GM21737 (cell line): ENCODE results near the gene CCDC81.

ENCODE experiments used
- ATAC-seq: cut with Tn5 transposase; IDR thresholded peaks from one replicate; pipeline ENCODE4 v1.9.1; 2021; ENCODE audit warnings: mild to moderate bottlenecking, moderate library complexity; ENCODE audit not compliant: unreplicated experiment

CCDC81 gene

GRCh38 chr11:86461892-86462291 lies 87.2 kb downstream of the CCDC81 start:
- ATAC-seq, result no peak

- ATAC-seq, result no peak
Observed at GRCh38 chr11:86463120-86463519, 88.4 kb downstream of the CCDC81 start.

GRCh38 chr11:86463955-86464354 lies 89.3 kb downstream of the CCDC81 start:
- no peak for ATAC-seq

DNA sequence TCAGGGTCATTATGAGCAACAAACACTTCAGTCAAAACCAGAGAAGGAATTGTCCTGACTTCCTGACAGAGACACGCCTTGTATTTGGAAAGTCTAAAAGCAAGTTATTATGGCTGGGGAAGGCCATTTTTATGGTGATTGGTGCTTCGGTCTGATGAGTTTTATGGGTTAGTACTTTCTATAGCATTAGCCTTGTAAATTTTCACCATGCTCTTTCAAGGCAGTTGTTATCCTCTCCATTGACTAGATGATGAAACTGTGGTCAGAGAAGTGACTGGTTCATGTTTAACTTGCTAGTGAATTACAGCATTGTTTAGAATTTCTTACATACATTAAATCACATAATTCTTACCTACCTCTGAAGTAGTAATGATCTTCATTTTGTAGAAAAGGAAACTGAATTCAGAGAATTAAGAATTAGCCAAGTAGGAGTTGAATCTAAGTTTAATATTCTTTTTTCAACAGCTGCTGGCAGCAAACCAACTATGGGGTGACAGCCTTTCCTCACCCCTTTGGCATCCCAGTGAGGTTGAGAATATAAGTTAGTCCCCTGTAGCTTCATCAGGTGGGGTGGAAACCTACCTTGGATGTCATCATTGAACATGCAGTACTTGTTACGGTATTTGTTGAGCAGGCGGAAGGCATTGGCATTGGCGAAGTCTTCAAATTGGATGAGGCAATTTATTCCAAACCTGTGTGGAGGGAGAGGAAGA lies 90.0 kb downstream of the CCDC81 start:
- no peak for ATAC-seq

- no peak for ATAC-seq
Observed at GRCh38 chr11:86468169-86468568, 93.5 kb downstream of the CCDC81 start.

DNA sequence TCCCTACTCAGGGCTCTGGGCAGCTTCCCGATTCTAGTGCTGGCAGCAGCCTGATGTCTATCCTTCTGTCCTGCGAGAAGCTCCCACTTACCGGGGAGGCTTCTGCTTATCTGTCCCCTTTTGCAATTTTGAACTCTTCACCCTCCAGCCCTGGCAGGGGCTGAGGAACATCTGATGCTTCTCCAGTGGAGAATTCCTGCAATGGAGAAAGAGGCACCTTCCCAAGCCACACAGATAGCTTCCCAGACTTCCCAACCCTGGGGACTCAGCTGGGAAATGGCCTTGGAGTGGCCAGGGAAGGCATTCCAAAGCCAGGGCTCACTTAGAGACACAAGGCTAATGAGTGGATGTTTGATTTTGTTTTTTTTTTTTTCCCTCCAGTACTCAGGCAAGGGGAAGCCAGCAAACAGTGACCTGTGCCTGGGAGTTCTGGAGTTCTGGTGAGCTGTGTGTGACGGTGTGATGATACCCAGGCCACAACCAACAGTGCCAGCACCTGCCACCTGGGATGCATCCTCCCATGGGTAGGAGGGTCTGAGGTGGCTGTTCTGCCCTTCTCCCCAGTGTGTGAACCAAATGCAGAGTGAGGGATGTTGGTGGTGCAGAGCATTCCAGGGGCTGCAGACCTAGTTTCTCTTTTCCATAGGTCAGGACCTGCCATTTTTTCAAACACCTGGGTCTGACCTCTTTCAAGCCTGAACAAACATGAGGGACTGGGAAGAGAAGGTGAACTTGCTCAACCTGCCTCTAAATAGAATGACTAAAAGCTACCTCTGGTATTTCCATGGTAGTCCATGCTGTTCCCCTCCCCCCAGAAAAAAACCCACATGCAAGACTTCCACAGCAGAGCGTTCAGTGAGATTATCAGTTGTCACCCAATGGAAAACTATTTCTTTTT lies 95.1 kb downstream of the CCDC81 start:
- ATAC-seq, result no peak
